ENCODE data around the gene TRIM9.

Gene TRIM9

DNA sequence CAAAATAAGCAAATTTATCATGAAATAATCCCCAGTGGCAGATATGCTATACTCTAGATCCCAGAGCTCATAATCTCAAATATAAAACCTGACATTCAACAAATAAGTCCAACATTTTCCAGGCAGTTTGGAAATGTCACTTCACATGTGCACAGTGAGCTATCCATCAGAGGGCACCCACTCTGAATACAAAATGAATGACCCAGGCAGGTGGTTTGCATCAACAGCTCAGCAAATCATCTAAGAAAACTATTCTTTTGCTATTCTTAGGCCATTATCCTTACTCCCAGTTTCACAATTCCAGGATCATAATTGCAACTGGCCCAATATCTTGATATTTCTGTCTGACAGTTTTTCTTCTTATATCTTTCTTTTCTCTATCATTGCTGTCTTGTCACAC is 38.5 kb downstream of the TRIM9 start:
- no peak for DNase-seq

DNA sequence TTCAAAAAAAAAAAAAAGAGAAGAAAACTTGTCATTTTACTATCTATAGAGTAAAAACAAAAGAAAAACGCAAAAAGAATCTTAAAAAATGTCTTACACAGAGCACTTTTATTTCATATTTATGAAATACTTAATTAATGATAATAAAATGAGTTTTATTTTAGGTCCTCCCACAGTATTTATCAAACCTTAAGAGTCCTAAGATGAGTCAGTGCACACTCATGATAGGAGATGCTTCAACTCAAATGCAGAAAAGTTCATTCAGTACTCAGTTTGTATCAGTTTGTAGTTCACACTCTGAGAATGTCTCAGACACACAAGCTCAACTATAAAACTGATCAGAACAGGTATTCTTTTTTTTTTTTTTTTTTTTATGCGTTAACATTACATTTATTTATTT is 41.7 kb downstream of the TRIM9 start:
- no peak for DNase-seq

DNA sequence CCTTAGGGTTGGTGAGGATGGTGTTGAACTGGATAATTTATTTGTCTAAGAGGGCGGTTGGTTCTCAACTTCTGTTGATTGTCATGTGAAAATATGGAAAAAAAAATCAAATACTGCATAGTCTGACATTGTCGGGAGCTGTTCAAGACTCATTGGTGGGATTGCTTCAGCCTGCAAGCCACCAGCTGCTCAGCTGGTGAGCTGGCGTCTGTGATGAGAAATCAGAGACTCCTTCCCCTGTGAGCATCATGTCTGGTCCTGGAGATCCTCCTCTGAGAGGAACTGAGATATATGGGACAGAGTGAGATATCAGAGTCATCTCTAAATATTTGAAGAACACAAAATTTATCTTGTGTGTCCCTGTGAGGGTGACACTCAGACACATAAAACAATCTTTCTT is 49.9 kb downstream of the TRIM9 start:
- DNase-seq = no peak

DNA sequence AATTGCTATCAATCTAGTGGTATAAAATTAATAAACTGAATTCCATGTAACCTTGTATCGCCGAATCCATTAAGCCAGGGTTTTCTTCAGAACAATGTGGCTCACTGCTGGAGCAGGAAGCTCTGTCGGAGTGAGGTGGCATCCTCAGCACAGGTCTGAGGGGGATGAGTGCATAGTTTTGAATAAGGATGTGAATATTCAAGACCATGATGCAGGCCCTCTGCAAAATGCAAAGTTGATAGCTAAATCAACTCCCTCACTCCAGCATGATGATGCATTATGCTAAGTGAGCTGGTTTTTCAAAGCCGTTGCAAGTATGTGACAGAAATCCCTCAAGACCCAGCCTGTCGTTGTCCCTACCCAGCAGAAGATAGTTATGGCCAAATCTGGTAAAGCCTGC is 53.0 kb downstream of the TRIM9 start:
- no peak for DNase-seq

DNA sequence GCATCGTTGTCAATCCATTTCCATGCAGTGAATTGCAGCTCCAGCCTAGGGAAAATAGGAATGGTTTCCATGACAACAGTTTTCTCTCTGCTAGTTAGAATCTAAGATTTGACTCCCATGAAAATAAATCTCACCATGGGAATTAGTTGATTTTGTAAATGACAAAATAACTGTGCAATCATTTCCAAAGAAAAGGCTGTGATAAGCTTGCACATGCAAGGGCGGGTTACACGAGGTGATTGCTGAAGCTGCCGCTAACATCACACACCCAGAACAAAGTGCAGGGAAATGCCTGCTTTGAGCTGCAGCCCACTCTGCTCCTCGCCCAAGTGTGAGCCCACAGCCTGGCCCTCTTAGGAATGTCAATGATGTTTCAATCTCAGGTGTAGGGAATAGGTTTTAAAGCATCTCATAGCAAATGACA is 53.8 kb downstream of the TRIM9 start:
- no peak for DNase-seq

DNA sequence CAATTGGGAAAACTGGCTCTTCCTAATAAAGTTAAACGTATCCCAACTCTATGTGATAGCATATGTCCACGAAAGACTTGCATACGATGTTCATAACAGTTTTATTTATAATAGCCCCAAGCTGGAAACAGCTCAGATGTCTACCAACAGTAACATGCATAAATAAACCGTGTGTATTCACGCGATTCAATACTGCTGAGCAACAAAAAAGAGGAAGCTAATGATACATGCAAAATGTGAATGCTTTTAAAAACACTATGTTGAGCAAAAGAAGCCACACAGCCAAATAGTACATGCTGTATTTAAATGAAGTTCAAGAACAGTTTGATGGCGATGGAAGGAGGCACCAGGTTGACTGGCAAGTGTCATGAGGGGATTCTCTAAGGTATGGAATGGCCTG is 55.7 kb downstream of the TRIM9 start:
- no peak for DNase-seq

DNA sequence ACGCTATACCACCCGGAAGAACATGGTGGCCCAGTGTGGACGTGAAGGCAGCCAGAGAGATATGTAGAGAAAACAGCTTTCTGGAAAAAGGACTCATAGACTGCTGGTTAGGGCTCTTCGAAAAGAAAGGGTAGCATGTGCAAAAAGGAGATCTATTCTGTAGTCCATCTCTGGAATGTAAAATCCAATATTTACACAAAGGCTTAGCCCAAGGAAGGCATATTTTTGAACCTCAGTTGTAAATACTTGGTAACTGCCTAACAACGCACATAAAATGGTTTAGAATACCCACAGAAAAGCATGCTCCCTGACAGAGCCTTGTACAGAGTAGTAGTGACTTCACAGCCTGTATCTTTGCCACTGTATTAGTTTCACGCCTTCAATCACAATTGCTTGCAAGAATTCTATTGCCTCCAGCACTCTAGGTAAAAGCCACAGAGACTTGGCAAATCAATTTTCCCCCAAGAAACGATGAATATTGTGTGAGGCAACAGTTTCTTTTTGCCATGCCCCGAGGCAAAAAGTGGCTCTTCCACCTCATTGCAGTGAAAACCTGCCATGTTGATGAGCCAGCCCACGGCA is 59.2 kb downstream of the TRIM9 start:
- no peak for DNase-seq

DNA sequence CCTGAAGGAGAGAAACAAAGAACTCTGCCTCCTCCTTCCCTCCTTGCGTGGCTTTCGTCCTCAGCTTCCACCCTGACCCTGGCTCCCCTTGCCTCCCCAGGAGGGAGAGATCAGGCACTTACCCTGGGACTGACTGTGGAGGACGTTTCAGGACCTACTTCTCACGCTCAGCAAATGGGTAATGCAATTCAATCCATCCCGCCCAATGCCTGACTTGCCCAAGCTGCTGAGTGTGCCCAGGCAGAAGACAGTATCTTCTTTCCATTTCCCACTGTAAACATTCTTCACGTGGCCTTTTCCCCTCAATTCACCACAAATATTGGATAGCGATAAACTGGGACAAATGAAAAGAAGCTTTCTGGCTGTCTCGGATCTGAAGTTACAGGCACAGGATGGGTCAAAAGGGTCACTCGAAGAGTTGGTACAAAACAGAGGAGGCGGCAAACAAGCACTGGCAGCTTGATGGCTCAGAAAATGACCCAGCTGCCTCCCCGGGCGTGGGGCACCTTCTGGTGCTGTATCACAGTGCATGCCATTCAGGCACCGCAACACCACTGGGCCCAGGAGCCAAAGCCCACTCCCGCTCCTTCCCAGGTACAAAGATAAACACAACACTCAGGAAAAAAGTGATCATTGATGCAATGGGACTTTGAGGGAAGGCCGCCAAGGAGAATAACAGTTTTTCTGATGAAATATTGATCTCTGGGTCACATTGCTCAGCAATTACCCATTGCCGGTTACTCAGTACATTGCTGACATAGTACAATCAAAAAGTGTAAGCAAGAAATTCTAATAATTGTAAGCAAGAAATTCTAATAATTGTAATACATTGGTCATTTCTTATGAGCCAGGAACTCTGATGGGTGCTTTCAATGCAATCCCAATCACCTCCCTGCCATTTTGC is 65.8 kb downstream of the TRIM9 start:
- no peak for DNase-seq

DNA sequence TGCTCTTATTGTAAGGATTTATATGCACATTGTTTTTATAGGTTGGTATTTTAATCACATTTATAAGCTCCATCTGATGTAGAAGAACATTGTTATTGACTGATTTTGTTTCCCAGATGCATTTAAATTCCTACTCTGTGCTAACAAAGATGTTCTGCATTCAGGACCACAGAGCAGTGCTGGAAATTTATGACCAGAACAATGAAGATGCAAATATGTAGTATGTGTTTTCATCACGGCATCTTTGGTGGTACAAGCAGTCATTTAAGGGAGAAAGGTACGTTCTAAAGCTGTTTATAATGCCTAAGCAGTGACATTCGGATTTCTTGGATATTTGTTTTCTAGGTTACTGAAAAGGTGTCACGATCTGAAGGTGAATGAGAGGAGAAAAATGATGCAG is 66.5 kb downstream of the TRIM9 start:
- no peak for DNase-seq

DNA sequence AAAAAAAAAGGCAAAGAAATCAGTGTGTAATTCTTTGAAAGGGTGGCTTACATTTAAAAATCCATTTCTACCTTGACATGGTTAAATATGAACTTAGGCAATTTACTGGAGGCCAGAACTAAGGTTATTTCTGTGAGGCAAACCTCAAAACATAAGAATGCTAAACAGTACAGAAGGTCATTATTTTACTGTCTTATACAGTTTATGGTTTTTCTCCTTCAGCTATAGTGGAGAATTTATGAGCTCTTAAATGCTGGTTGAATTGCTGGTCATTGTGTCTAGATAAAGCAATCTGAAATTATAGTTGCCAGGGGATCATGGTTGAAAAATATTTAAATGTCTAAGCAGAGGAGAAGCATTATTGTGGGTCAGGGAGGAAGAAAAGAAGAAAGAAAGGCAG is 70.5 kb downstream of the TRIM9 start:
- no peak for DNase-seq

DNA sequence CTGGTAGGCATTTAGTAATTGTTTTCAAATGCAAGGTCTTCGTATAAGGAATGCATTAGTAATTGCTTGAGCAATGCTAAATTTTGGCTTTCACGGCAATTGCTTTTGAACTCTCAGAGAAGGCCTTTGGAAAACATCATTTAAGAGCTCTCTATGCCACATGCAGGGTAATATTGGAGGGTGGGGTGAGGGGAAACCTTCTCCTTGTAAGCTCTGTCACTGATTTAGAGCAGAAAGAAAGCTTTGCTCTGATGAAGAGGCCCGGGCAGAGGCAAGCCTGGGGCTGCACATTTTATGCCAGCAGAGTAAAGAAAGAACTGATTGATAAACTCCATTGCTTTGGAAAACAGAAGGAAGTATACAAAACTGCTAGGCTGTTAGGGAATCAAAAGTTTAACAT is 70.9 kb downstream of the TRIM9 start:
- no peak for DNase-seq

DNA sequence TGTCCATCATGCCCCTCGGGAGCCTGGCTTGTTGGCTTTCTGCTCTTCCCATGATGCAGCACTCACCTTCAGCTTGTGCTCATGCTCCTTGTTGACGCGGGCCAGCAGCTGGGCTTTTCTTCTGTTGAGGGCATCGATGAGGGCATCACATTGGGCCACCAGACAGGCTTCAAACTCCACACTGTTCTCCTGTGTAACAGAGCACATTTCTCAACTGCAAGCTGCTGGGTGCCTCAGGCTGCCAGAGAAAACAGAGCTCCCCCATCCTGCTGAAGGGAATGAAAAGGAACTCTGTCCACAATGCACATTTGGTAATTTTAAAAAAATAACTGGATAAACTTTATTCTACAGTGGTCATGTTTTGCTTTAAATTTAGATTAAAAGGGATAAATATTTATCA is 72.1 kb downstream of the TRIM9 start:
- DNase-seq = no peak

DNA sequence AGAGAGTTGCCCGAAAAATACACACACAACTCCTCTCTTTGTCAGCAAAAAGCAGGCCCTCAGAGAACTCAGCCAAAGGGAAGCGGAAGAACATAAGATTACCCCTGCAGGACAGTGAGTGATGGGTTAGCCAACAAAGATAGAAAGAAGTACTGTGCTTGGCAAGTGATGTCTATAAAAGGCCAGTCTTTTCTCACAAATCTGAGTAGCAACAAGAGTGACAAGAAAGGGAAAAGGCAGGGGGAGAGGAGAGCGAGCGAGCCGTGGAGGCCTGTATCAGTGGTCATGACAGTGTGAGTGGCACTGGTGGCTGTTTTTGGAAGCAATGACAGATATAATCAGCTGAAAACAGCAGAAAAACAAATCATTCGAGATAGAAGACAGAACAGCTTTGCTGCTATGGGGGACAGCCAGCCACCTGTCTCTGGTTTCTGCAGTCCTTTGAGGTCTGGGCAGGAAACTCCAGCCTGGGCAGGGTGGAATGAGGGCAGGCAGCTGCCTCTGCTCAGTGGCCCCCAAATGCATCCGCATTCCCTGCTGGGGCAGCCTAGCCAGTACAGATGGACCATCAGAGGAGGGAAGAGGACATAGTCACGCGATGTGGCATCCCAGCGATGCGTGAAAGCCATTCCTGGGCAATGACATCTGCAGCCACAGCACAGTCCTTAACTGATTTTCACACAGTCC is 74.7 kb downstream of the TRIM9 start:
- no peak for DNase-seq

DNA sequence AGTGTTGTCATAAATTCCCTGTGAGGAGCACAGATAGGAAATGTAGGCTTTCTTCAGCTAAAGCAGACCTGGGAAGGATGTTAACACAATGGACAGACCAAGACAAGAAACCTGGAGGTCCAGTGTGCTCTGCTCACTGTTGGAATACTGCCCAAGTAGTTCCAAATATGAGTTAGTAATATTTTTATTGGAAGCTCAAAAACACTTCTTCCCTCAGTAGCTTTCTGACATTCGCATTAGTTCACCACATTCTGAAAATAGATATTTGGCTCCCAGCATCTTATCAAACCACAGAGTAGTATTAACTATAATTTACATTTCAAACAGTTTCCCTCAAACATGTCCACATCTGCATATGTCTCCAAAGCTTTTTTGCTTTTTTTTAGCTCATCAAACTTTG is 75.8 kb downstream of the TRIM9 start:
- DNase-seq = no peak

DNA sequence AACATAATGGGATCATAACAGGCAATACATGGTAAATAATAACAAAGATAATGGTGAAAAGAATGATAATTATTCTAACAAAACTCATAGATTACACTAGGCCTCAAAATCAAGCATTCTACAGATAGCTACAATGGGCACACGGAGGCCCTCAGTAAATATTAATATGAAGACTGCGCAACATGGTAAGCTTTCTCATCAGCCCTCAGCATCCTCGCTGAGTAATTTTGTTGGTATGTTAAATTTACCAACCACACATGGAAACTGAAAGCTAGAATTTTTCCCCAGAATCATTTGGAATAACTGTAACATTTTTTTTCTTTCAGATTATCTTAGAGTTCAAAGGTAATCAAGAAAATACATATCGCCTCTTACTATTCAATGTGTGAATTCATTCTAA is 76.4 kb downstream of the TRIM9 start:
- DNase-seq = no peak

DNA sequence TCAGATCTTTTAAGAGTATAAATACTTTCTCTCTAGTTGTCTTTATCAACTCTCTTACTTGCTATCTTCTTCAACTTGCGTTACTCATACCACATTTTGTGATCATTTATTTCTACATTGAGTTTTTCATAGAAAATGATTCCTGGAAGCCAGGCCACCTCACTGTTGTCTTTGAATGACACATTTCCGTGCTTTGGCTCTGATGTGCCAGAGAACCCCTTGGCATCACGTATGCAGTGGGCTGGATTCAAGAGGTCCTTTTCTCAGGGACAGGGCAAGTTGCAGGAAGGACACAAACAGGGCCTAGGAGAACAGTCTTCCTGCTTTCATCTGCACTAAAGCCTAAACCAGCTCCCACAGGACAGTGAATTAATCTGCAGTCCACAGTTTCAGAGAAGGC is 80.3 kb downstream of the TRIM9 start:
- DNase-seq = no peak

DNA sequence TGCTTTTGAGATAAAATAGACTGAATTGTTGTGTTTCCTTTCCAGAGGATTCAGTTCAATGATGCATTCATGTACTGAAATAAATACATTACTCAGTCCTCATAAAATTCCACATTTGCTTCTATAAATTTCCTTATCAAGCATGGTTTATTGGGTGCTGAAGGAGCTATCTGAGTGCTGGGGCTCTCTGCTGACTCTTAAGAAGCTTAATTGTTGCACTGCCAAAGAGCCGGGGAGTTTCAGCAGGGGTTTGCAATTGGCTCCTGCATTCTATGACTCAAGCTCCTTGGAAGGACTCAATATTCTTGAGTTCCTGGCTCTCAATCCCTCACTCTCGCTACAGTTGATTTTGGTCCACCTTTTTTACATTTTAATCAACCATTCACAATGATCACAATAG is 80.8 kb downstream of the TRIM9 start:
- DNase-seq = no peak

DNA sequence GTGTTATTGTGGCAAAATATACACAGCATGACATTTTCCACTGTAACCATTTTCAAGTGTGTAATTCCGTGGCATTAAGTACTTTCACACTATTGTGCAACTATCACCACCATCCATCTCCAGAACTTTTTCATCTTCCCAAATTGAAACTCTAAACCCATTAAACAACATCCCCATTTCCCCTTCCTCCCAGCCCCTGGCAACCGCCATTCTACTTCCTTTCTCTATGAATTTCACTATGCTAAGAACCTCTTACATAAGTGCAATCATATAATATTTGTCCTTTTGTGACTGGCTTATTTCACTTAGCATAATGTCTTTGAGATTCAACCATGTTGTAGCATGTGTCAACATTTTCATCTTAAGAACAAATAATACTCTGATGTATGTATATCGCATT is 82.8 kb downstream of the TRIM9 start:
- no peak for DNase-seq

DNA sequence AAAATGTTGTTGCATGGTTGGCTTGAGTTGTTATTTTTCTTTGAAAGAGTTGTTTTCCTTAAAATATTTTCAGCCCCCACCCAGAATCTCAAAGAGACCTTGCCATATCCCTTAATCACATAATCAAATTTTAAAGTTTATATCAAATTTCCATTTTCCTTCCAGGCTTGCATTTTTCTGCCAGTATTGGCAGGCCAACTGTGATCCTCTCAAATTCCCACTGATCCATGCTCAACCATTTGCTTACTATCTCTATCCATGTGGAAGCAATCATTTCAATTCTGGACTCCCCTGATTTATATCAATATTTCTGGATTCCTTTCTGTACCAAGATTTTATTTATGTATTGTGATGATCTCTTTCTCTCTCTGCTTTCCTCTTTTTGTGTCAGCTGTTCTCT is 86.5 kb downstream of the TRIM9 start:
- DNase-seq = no peak

DNA sequence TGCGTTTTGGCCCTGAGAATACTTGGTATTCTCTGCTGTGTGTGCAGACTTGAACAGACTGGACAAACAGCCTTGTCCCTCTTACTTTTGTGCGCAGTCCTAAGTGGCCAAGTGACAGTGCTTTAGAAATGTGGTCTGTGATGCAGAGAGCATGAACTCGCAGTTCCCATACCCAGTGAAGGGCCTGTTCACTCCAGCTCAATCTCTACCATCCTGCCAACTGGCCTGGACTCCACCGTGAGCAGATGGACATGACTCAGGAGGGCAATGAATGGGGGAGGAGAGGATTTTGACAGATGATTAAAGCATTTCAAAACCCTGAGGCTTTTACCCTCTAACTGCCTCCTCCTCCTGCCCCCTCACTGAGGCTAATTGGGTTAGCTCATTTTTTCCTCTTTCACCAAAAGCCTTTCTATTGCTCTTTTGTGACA is 88.1 kb downstream of the TRIM9 start:
- no peak for DNase-seq

DNA sequence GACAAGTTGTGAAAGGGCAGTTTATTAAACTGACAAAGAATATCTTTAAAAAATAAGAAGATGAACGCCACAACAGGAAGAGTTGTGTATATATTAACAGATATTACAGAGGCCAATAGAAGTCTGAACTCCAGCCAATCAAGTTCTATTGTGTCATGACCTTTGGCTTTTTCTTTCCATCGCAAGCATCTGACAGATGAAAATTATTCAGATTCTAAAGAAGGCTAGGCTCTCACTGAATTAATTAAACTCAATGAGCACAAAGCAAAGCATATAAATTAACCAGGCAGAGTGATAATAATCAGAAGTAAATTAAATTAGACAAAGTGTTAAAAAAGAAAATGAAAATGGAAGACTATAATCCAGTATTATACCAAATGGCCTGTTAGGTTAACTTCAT is 88.6 kb downstream of the TRIM9 start:
- no peak for DNase-seq

DNA sequence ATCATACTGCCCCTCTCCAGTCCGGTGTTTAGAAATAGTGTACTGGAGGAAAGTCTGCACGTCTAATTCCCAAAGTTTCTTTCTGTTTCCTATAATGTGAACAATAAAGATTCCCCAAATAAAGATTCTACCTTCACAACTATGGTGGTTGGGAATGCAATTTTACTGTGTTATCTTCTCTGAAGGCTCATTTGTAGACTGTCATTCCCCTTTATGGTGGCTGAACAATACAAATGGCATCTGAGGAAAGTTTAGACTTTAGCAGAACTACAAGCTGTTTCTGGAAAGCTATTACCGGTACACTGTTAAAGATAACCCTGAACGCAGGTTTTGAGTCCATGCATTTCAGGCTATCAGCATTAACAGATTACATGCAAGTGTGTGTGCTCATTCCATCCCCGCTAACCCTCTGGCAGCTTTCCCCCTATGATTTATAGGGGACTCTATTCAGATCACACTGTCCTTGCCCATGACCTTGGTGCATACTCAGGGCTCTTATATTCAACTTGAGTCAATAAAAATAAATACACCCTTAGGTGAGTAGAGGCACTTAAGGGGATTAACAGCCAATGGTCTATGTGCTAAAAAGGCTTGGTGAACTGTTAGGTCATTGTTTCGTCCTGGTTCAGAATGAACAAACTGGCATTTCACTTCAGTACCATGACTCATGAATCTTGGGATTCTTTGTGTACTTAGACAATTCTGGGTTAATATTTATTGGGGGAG is 89.9 kb downstream of the TRIM9 start:
- DNase-seq = no peak

DNA sequence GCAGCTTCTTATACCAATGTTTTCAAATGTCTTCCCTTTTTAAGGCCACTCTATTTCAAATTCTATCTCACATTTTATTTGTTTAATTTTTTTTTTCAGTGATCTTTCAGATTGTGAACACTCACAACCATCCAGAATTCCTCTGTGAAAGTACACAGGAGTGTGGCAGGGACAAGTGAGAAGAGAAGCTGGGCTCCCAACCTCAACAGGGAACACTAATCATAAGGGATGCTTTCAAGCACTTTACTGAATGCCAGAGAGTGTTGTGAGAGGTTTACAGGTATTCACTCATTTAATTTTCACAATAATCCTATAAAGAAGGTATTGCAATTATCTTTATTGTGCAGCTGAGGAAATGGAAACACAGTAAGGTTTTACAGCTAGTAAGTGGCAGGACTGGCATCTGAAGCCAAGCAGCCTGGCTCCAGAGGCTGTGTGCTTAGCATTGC is 90.5 kb downstream of the TRIM9 start:
- no peak for DNase-seq

Measured in right kidney (tissue), 1 donor.